Mesenchymal stem cell (in vitro differentiated cells and primary cell): Measurements from ENCODE around the gene RAF1.
A peak's percentile ranks its signal among the peaks of the same experiment; 100 is the strongest.
"Not testable (repeated sequence)": the region's sequence is repeated elsewhere in the genome, so short reads cannot be mapped to it uniquely, and the experiment has no call there.

Source experiments
- DNase-seq: peaks from one replicate; pipeline ENCODE4 v3.0.0-alpha.2; 2013
- H2AFZ ChIP-seq: one replicate; pipeline ENCODE4 v1.6.1; 2013; ENCODE audit warnings: low read depth, mild to moderate bottlenecking, control low read depth, inconsistent platforms, low read length, moderate library complexity
- H2AK5ac ChIP-seq: 2 replicates; pipeline ENCODE4 v1.6.1; 2013; ENCODE audit warnings: low read length, moderate library complexity, mild to moderate bottlenecking, inconsistent platforms; ENCODE audit not compliant: severe bottlenecking
- H2BK120ac ChIP-seq: one replicate; pipeline ENCODE4 v1.6.1; 2013; ENCODE audit warnings: low read depth, mild to moderate bottlenecking, inconsistent platforms, low read length, moderate library complexity
- H2BK12ac ChIP-seq, 2 experiments: one replicate each; pipeline ENCODE4 v1.6.1; 2013; ENCODE audit warnings: inconsistent platforms in 2 of 2, low read length in 2 of 2, mild to moderate bottlenecking in 2 of 2, moderate library complexity in 2 of 2, control low read depth in 1 of 2
- H2BK15ac ChIP-seq: one replicate; pipeline ENCODE4 v1.6.1; 2013; ENCODE audit warnings: mild to moderate bottlenecking, low read depth, inconsistent platforms; ENCODE audit not compliant: poor library complexity, severe bottlenecking
- H2BK5ac ChIP-seq: 2 replicates; pipeline ENCODE4 v1.6.1; 2013; ENCODE audit warnings: low read depth, mild to moderate bottlenecking, low read length, control low read depth, inconsistent platforms; ENCODE audit not compliant: poor library complexity, severe bottlenecking
- H3K14ac ChIP-seq, 2 experiments: one replicate each; pipeline ENCODE4 v1.6.1; 2013; ENCODE audit warnings: inconsistent platforms in 2 of 2, low read length in 2 of 2, control low read depth in 1 of 2, mild to moderate bottlenecking in 1 of 2, moderate library complexity in 1 of 2
- H3K18ac ChIP-seq, 2 experiments: one replicate each; pipeline ENCODE4 v1.6.1; 2013; ENCODE audit warnings: inconsistent platforms in 2 of 2, low read length in 2 of 2, control low read depth in 1 of 2, low read depth in 1 of 2, mild to moderate bottlenecking in 1 of 2
- H3K23ac ChIP-seq, 2 experiments: one replicate each; pipeline ENCODE4 v1.6.1; 2013; ENCODE audit warnings: inconsistent platforms in 2 of 2, low read length in 2 of 2, mild to moderate bottlenecking in 2 of 2, moderate library complexity in 2 of 2, control low read depth in 1 of 2
- H3K27ac ChIP-seq: 2 replicates; pipeline ENCODE4 v1.5.1; 2013; ENCODE audit warnings: mild to moderate bottlenecking, moderate library complexity, low read length, control low read depth, inconsistent platforms; ENCODE audit not compliant: poor library complexity, severe bottlenecking
- H3K27me3 ChIP-seq, 2 experiments: 2 replicates each; pipeline versions ENCODE4 v1.6.1 to v1.7.0; 2013; ENCODE audit warnings: low read length in 2 of 2, mild to moderate bottlenecking in 2 of 2, moderate library complexity in 2 of 2, control low read depth in 1 of 2, inconsistent platforms in 1 of 2; ENCODE audit not compliant: control insufficient read depth in 1 of 2, insufficient read depth in 1 of 2
- H3K36me3 ChIP-seq, 2 experiments: 2 replicates each; pipeline versions ENCODE4 v1.6.1 to v1.7.0; 2013; ENCODE audit warnings: low read length in 2 of 2, control low read depth in 1 of 2, inconsistent platforms in 1 of 2, low read depth in 1 of 2, mild to moderate bottlenecking in 1 of 2; ENCODE audit not compliant: insufficient read depth in 2 of 2, control insufficient read depth in 1 of 2
- H3K4ac ChIP-seq, 2 experiments: one replicate each; pipeline ENCODE4 v1.6.1; 2013; ENCODE audit warnings: inconsistent platforms in 2 of 2, low read length in 2 of 2, mild to moderate bottlenecking in 2 of 2, moderate library complexity in 2 of 2, control low read depth in 1 of 2, low read depth in 1 of 2
- H3K4me1 ChIP-seq: 2 replicates; pipeline ENCODE4 v1.6.1; 2013; ENCODE audit warnings: low read depth, low read length, control low read depth; ENCODE audit not compliant: control insufficient read depth, insufficient read depth
- H3K4me2 ChIP-seq: 2 replicates; pipeline ENCODE4 v1.6.1; 2013; ENCODE audit warnings: low read length, mild to moderate bottlenecking, inconsistent platforms; ENCODE audit not compliant: poor library complexity, severe bottlenecking
- H3K4me3 ChIP-seq, 2 experiments: 2 replicates each; pipeline versions ENCODE4 v1.5.1 to v1.7.0; 2013; ENCODE audit warnings: low read length in 2 of 2, mild to moderate bottlenecking in 2 of 2, control low read depth in 1 of 2, low read depth in 1 of 2; ENCODE audit not compliant: insufficient read depth in 1 of 2
- H3K79me1 ChIP-seq: replicated peaks from 2 replicates; pipeline ENCODE4 v1.6.1; 2013; ENCODE audit warnings: mild to moderate bottlenecking, control low read depth, low read length, inconsistent platforms; ENCODE audit not compliant: poor library complexity, severe bottlenecking
- H3K9ac ChIP-seq: 2 replicates; pipeline ENCODE4 v1.7.0; 2013; ENCODE audit warnings: mild to moderate bottlenecking, low read length, moderate library complexity
- H3K9me3 ChIP-seq: 2 replicates; pipeline ENCODE4 v1.7.0; 2013; ENCODE audit warnings: mild to moderate bottlenecking, low read length; ENCODE audit not compliant: control insufficient read depth
- H4K8ac ChIP-seq: one replicate; pipeline ENCODE4 v1.6.1; 2013; ENCODE audit warnings: inconsistent platforms, mild to moderate bottlenecking, low read length, moderate library complexity
- H4K91ac ChIP-seq: one replicate; pipeline ENCODE4 v1.6.1; 2013; ENCODE audit warnings: mild to moderate bottlenecking, low read length, inconsistent platforms
- WGBS: methylation state at CpG from one replicate; pipeline ENCODE4 v1.1.7; 2013; ENCODE audit warnings: mixed read lengths; 5-methylcytosine and 5-hydroxymethylcytosine counted together

RAF1 gene

GRCh38 chr3:12677616-12678015 is 13.7 kb upstream of the RAF1 start:
- H2BK120ac ChIP-seq, result no peak overlapping the region
- H3K79me1 ChIP-seq, result no peaks in the 10 kb centered on the region
- no peak overlapping the region for H3K14ac ChIP-seq
- H3K4ac ChIP-seq, result no peak overlapping the region
- no peak overlapping the region for H2BK12ac ChIP-seq
- no peak overlapping the region for H3K9ac ChIP-seq
- no peak overlapping the region for H3K23ac ChIP-seq
- H3K9me3 ChIP-seq, result no peaks in the 10 kb centered on the region
- no peak overlapping the region for H3K27ac ChIP-seq
- H3K4me2 ChIP-seq, result no peak overlapping the region
- no peak overlapping the region for H2AFZ ChIP-seq
- DNase-seq, result no peak
- no peak overlapping the region for H4K8ac ChIP-seq
- H2BK5ac ChIP-seq, result peak overlapping the region; percentile 66
- H3K18ac ChIP-seq, result no peak overlapping the region
- H4K91ac ChIP-seq, result no peak overlapping the region
- peak overlapping the region; percentile 6 for H2AK5ac ChIP-seq
- WGBS, result 79% methylated on average over 6 of the region's 6 CpGs
- H3K4me1 ChIP-seq, result peaks cover 12% of the 10 kb centered on the region
- no peak overlapping the region for H3K4me3 ChIP-seq
- H3K36me3 ChIP-seq, result no peaks in the 10 kb centered on the region
- H3K27me3 ChIP-seq, result no peaks in the 10 kb centered on the region
- H2BK15ac ChIP-seq, result no peak overlapping the region

- WGBS, result 87% methylated on average over 9 of the region's 9 CpGs
- no peak overlapping the region for H3K23ac ChIP-seq
Measured at GRCh38 chr3:12675115-12675810, 11.3 kb upstream of the RAF1 start.

GRCh38 chr3:12673956-12674736 is 10.2 kb upstream of the RAF1 start:
- H3K23ac ChIP-seq, H3K4me1 ChIP-seq, H2AFZ ChIP-seq, DNase-seq, H3K9me3 ChIP-seq, H2BK120ac ChIP-seq, H2AK5ac ChIP-seq, H3K4me3 ChIP-seq, H3K9ac ChIP-seq, H3K4ac ChIP-seq, H3K27me3 ChIP-seq, H3K36me3 ChIP-seq, H3K14ac ChIP-seq, H3K79me1 ChIP-seq, H3K18ac ChIP-seq, H3K27ac ChIP-seq, H3K4me2 ChIP-seq, H2BK5ac ChIP-seq, H2BK15ac ChIP-seq: not testable (repeated sequence)
- peak overlapping the region; percentile 66 for H4K91ac ChIP-seq
- H2BK12ac ChIP-seq, result peak overlapping the region in 1 of 2 experiments; percentile 3
- H4K8ac ChIP-seq, result peak overlapping the region; percentile 80
- 55% methylated on average over 7 of the region's 10 CpGs for WGBS

More at GRCh38 chr3:12675115-12675810, 11.3 kb upstream of the RAF1 start:
- no peak overlapping the region for H3K4me3 ChIP-seq
- H4K8ac ChIP-seq, result no peak overlapping the region
- H3K4me2 ChIP-seq, result no peak overlapping the region
- H3K9ac ChIP-seq, result no peak overlapping the region
- no peak overlapping the region for H2BK5ac ChIP-seq
- no peak for DNase-seq
- H2AFZ ChIP-seq, result no peak overlapping the region
- H4K91ac ChIP-seq, result no peak overlapping the region
- no peaks in the 10 kb centered on the region for H3K27me3 ChIP-seq
- no peak overlapping the region for H2BK15ac ChIP-seq
- H2BK120ac ChIP-seq, result no peak overlapping the region
- H3K4me1 ChIP-seq, result peaks cover 12% of the 10 kb centered on the region
- no peak overlapping the region for H3K14ac ChIP-seq
- H3K27ac ChIP-seq, result no peak overlapping the region
- no peak overlapping the region for H3K18ac ChIP-seq
- no peaks in the 10 kb centered on the region for H3K79me1 ChIP-seq
- H3K4ac ChIP-seq, result no peak overlapping the region
- no peaks in the 10 kb centered on the region for H3K36me3 ChIP-seq
- H3K9me3 ChIP-seq, result no peaks in the 10 kb centered on the region
- no peak overlapping the region for H2AK5ac ChIP-seq
- no peak overlapping the region for H2BK12ac ChIP-seq

DNA sequence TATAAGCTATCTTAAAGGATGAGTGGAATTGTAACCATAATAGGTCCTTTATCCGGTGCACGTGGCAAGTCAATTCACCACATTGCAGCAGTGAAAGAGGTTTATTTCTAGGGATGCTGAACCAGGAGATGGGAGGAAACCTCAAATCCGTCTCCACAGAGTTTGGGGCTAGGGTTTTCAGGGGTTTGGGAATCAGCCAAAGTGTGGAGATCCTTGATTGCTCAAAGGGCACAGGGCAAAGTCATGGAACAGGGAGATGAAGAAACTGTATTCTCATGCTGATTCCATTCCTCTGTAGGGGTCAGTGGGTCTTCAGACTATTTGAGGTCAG is 7.2 kb upstream of the RAF1 start:
- H2AK5ac ChIP-seq, result no peak overlapping the region
- H3K18ac ChIP-seq, result no peak overlapping the region
- no peak overlapping the region for H3K9ac ChIP-seq
- H3K27ac ChIP-seq, result no peak overlapping the region
- H3K23ac ChIP-seq, result no peak overlapping the region
- no peak overlapping the region for H2BK120ac ChIP-seq
- H3K4me2 ChIP-seq, result no peak overlapping the region
- no peak overlapping the region for H3K14ac ChIP-seq
- no peak overlapping the region for H2BK5ac ChIP-seq
- no peak overlapping the region for H3K4me3 ChIP-seq
- H3K4me1 ChIP-seq, result peaks cover 1% of the 10 kb centered on the region
- H2AFZ ChIP-seq, result no peak overlapping the region
- H2BK15ac ChIP-seq, result no peak overlapping the region
- H3K79me1 ChIP-seq, result no peaks in the 10 kb centered on the region
- no peak overlapping the region for H2BK12ac ChIP-seq
- H4K91ac ChIP-seq, result no peak overlapping the region
- no peaks in the 10 kb centered on the region for H3K27me3 ChIP-seq
- no peak for DNase-seq
- H3K4ac ChIP-seq, result no peak overlapping the region
- no peak overlapping the region for H4K8ac ChIP-seq
- WGBS, result 88% methylated on average over 3 of the region's 3 CpGs
- H3K9me3 ChIP-seq, result no peaks in the 10 kb centered on the region
- no peaks in the 10 kb centered on the region for H3K36me3 ChIP-seq
